GM23338 (cell line): ENCODE results near the gene DOCK3. TPM values are rescaled to one million over a fixed set of nuclear protein-coding genes. Genes with fewer than 3 reads are reported as not detected.

ENCODE experiments used
- ATAC-seq: fragments of 200-7000 bp; cut with Tn5 transposase; 3 replicates; pipeline ENCODE4 v1.9.1; 2020
- DNase-seq: peaks from one replicate; pipeline ENCODE4 v3.0.0-alpha.2; 2015; ENCODE audit warnings: low spot score
- H2AFZ ChIP-seq: fragments of 200-600 bp; sonication (generic); 2 replicates; pipeline ENCODE4 v1.8.0; 2016; ENCODE audit warnings: antibody characterized with exemption, mild to moderate bottlenecking, moderate library complexity
- H3F3A ChIP-seq: fragments of 200-600 bp; sonication (generic); replicated peaks from 2 replicates; pipeline ENCODE4 v1.8.0; 2017; ENCODE audit warnings: antibody characterized with exemption, mixed run types, low read depth
- H3K27ac ChIP-seq: fragments of 200-600 bp; sonication (generic); 2 replicates; pipeline ENCODE4 v1.6.1; 2016; ENCODE audit warnings: low read depth
- H3K27me3 ChIP-seq: fragments of 200-600 bp; sonication (generic); 2 replicates; pipeline ENCODE4 v1.8.0; 2016; ENCODE audit warnings: mild to moderate bottlenecking, mixed run types, moderate library complexity; ENCODE audit not compliant: insufficient read depth
- H3K36me3 ChIP-seq: fragments of 200-600 bp; sonication (generic); 2 replicates; pipeline ENCODE4 v1.8.0; 2016; ENCODE audit warnings: mild to moderate bottlenecking; ENCODE audit not compliant: insufficient read depth
- H3K4me1 ChIP-seq: fragments of 200-600 bp; sonication (generic); 2 replicates; pipeline ENCODE4 v1.8.0; 2016; ENCODE audit warnings: mild to moderate bottlenecking, moderate library complexity; ENCODE audit not compliant: insufficient read depth
- H3K4me2 ChIP-seq: fragments of 200-600 bp; sonication (generic); 2 replicates; pipeline ENCODE4 v1.7.1; 2017; ENCODE audit warnings: mixed run types
- H3K4me3 ChIP-seq: fragments of 200-600 bp; sonication (generic); 2 replicates; pipeline ENCODE4 v1.6.1; 2016; ENCODE audit warnings: mixed run types
- H3K79me2 ChIP-seq: fragments of 200-600 bp; sonication (generic); replicated peaks from 2 replicates; pipeline ENCODE4 v1.8.0; 2017; ENCODE audit warnings: mild to moderate bottlenecking; ENCODE audit not compliant: insufficient read depth
- H3K9me2 ChIP-seq: fragments of 200-600 bp; sonication (generic); 2 replicates; pipeline ENCODE4 v1.8.0; 2017; ENCODE audit not compliant: insufficient read depth
- H4K20me1 ChIP-seq: fragments of 200-600 bp; sonication (generic); replicated peaks from 2 replicates; pipeline ENCODE4 v1.8.0; 2017; ENCODE audit warnings: mild to moderate bottlenecking; ENCODE audit not compliant: insufficient read depth
- H3K27ac Mint-ChIP-seq: 2 replicates; pipeline ENCODE4 v1.8.0; 2020; ENCODE audit warnings: inconsistent platforms, mild to moderate bottlenecking, moderate library complexity, mixed read lengths
- H3K27me3 Mint-ChIP-seq: 3 replicates; pipeline ENCODE4 v1.8.0; 2022; ENCODE audit warnings: low read depth, mild to moderate bottlenecking, moderate library complexity, mixed read lengths, inconsistent platforms; ENCODE audit not compliant: insufficient read depth, poor library complexity
- H3K36me3 Mint-ChIP-seq: 3 replicates; pipeline ENCODE4 v1.8.0; 2021; ENCODE audit warnings: low read depth, mild to moderate bottlenecking, inconsistent platforms, moderate library complexity, mixed read lengths
- H3K4me1 Mint-ChIP-seq: 3 replicates; pipeline ENCODE4 v1.8.0; 2020; ENCODE audit warnings: mild to moderate bottlenecking, inconsistent platforms, mixed read lengths
- H3K4me3 Mint-ChIP-seq: 3 replicates; pipeline ENCODE4 v1.8.0; 2021; ENCODE audit warnings: moderate library complexity, mild to moderate bottlenecking, inconsistent platforms, mixed read lengths
- H3K9me3 Mint-ChIP-seq: 3 replicates; pipeline ENCODE4 v1.8.0; 2020; ENCODE audit warnings: moderate library complexity, mild to moderate bottlenecking, inconsistent platforms, mixed read lengths
- ZNF114 ChIP-seq: fragments of 250-450 bp; sonication (Bioruptor Pico); IDR thresholded peaks from 2 replicates; pipeline ENCODE4 v1.5.0; 2020; ENCODE audit warnings: mild to moderate bottlenecking, moderate library complexity
- polyA plus RNA-seq: library from polyadenylated mRNA; unstranded; fragments of >200 nt; fragmentation: Nextera tagmentation; extraction: Ambion mirVana; gene quantifications from 2 replicates; pipeline ENCODE4 v1.2.1, GENCODE V29; 2016
- total RNA-seq: library from RNA; depleted of rRNA; stranded (reverse); fragments of >200 nt; shearing (Covaris generic); gene quantifications from 2 replicates; pipeline ENCODE4 v1.2.3, GENCODE V29; 2014
- TF ChIP-seq, protein P1 (sequence below): fragments of 250-450 bp; sonication (Bioruptor Pico); IDR thresholded peaks from 2 replicates; pipeline ENCODE4 v1.5.0; 2020; ENCODE audit warnings: mild to moderate bottlenecking, moderate library complexity
- TF ChIP-seq, protein P2 (sequence below), 2 experiments: fragments of 200-600 bp in 1 of 2; sonication (generic) in 1 of 2; conservative IDR thresholded peaks; 2 replicates each; pipeline versions ENCODE4 v1.5.1 to v1.6.1; 2016 to 2017; ENCODE audit warnings: antibody characterized with exemption in 2 of 2, low read depth in 2 of 2, mild to moderate bottlenecking in 2 of 2, moderate library complexity in 1 of 2
- TF ChIP-seq, protein P3 (sequence below): IDR thresholded peaks from 2 replicates; pipeline ENCODE4 v1.6.1; 2016; ENCODE audit warnings: antibody characterized with exemption

Gene DOCK3
- total and polyA plus RNA-seq, 2 experiments from 2014 or later, result 2.4 to 5.6 TPM

DNA sequence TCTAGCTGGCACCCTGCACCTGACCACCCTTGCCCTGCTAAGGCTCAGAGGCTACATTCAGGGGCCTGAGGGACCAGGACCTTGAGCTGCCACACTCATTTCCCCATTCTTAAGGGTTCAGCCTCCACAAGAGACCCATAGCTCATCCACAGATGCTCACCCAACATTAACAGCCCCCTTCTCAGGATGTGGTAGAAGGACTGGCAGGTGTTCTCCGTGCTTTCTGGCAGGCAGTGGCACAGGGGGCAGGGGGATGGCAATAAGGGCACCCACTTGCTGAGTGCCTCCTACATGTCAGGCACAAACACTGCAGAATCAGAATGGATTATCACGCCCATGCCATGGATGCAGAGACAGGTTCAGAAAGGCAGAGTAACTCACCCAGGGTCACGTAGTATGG lies 48.3 kb upstream of the DOCK3 start (continued):
- TF ChIP-seq, protein P1, sequence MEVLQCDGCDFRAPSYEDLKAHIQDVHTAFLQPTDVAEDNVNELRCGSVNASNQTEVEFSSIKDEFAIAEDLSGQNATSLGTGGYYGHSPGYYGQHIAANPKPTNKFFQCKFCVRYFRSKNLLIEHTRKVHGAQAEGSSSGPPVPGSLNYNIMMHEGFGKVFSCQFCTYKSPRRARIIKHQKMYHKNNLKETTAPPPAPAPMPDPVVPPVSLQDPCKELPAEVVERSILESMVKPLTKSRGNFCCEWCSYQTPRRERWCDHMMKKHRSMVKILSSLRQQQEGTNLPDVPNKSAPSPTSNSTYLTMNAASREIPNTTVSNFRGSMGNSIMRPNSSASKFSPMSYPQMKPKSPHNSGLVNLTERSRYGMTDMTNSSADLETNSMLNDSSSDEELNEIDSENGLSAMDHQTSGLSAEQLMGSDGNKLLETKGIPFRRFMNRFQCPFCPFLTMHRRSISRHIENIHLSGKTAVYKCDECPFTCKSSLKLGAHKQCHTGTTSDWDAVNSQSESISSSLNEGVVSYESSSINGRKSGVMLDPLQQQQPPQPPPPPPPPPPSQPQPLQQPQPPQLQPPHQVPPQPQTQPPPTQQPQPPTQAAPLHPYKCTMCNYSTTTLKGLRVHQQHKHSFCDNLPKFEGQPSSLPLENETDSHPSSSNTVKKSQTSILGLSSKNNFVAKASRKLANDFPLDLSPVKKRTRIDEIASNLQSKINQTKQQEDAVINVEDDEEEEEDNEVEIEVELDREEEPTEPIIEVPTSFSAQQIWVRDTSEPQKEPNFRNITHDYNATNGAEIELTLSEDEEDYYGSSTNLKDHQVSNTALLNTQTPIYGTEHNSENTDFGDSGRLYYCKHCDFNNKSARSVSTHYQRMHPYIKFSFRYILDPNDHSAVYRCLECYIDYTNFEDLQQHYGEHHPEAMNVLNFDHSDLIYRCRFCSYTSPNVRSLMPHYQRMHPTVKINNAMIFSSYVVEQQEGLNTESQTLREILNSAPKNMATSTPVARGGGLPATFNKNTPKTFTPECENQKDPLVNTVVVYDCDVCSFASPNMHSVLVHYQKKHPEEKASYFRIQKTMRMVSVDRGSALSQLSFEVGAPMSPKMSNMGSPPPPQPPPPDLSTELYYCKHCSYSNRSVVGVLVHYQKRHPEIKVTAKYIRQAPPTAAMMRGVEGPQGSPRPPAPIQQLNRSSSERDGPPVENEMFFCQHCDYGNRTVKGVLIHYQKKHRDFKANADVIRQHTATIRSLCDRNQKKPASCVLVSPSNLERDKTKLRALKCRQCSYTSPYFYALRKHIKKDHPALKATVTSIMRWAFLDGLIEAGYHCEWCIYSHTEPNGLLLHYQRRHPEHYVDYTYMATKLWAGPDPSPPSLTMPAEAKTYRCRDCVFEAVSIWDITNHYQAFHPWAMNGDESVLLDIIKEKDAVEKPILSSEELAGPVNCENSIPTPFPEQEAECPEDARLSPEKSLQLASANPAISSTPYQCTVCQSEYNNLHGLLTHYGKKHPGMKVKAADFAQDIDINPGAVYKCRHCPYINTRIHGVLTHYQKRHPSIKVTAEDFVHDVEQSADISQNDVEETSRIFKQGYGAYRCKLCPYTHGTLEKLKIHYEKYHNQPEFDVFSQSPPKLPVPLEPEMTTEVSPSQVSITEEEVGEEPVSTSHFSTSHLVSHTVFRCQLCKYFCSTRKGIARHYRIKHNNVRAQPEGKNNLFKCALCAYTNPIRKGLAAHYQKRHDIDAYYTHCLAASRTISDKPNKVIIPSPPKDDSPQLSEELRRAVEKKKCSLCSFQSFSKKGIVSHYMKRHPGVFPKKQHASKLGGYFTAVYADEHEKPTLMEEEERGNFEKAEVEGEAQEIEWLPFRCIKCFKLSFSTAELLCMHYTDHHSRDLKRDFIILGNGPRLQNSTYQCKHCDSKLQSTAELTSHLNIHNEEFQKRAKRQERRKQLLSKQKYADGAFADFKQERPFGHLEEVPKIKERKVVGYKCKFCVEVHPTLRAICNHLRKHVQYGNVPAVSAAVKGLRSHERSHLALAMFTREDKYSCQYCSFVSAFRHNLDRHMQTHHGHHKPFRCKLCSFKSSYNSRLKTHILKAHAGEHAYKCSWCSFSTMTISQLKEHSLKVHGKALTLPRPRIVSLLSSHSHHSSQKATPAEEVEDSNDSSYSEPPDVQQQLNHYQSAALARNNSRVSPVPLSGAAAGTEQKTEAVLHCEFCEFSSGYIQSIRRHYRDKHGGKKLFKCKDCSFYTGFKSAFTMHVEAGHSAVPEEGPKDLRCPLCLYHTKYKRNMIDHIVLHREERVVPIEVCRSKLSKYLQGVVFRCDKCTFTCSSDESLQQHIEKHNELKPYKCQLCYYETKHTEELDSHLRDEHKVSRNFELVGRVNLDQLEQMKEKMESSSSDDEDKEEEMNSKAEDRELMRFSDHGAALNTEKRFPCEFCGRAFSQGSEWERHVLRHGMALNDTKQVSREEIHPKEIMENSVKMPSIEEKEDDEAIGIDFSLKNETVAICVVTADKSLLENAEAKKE (CRISPR knock-in tag), result no peak
- no peak for TF ChIP-seq ZNF114 (CRISPR knock-in tag)

GRCh38 chr3:50627407-50628051 lies 47.2 kb upstream of the DOCK3 start:
- Mint-ChIP-seq H3K36me3 (peaks cover 12% of the 10 kb centered on the region; the same call in 2 of the 3 replicates), H3K27ac (no peak overlapping the region), H3K9me3 (no peaks in the 10 kb centered on the region), H3K27me3 (peaks cover 18% of the 10 kb centered on the region), H3K4me1 (peaks cover 42% of the 10 kb centered on the region), H3K4me3 (no peak overlapping the region)
- H3K9me2 ChIP-seq, result no peaks in the 10 kb centered on the region
- H3K27ac ChIP-seq, result no peak overlapping the region
- H3K4me1 ChIP-seq, result peaks cover 16% of the 10 kb centered on the region
- TF ChIP-seq, protein P2, sequence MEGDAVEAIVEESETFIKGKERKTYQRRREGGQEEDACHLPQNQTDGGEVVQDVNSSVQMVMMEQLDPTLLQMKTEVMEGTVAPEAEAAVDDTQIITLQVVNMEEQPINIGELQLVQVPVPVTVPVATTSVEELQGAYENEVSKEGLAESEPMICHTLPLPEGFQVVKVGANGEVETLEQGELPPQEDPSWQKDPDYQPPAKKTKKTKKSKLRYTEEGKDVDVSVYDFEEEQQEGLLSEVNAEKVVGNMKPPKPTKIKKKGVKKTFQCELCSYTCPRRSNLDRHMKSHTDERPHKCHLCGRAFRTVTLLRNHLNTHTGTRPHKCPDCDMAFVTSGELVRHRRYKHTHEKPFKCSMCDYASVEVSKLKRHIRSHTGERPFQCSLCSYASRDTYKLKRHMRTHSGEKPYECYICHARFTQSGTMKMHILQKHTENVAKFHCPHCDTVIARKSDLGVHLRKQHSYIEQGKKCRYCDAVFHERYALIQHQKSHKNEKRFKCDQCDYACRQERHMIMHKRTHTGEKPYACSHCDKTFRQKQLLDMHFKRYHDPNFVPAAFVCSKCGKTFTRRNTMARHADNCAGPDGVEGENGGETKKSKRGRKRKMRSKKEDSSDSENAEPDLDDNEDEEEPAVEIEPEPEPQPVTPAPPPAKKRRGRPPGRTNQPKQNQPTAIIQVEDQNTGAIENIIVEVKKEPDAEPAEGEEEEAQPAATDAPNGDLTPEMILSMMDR (conservative IDR thresholded peaks at IDR 0.05; ENCODE audit: low read depth in 2 of 2), result peak; percentile 58 to 82
- TF ChIP-seq, protein P3, sequence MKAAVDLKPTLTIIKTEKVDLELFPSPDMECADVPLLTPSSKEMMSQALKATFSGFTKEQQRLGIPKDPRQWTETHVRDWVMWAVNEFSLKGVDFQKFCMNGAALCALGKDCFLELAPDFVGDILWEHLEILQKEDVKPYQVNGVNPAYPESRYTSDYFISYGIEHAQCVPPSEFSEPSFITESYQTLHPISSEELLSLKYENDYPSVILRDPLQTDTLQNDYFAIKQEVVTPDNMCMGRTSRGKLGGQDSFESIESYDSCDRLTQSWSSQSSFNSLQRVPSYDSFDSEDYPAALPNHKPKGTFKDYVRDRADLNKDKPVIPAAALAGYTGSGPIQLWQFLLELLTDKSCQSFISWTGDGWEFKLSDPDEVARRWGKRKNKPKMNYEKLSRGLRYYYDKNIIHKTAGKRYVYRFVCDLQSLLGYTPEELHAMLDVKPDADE, result no peak
- H3K79me2 ChIP-seq, result peaks cover 26% of the 10 kb centered on the region
- no peak overlapping the region for H3K4me3 ChIP-seq
- H3K4me2 ChIP-seq, result no peak overlapping the region
- no peaks in the 10 kb centered on the region; the same call in 1 of the 2 replicates for H3F3A ChIP-seq
- peak; percentile 83 for DNase-seq
- no peaks in the 10 kb centered on the region for H3K36me3 ChIP-seq
- peak; percentile 89 for ATAC-seq
- H2AFZ ChIP-seq, result no peak overlapping the region
- no peaks in the 10 kb centered on the region for H3K27me3 ChIP-seq
- peaks cover 4% of the 10 kb centered on the region; the same call in 1 of the 2 replicates for H4K20me1 ChIP-seq
